Measurements from ENCODE around the gene ELMO3.
A peak's percentile ranks its signal among the peaks of the same experiment; 100 is the strongest.

Gene ELMO3

DNA sequence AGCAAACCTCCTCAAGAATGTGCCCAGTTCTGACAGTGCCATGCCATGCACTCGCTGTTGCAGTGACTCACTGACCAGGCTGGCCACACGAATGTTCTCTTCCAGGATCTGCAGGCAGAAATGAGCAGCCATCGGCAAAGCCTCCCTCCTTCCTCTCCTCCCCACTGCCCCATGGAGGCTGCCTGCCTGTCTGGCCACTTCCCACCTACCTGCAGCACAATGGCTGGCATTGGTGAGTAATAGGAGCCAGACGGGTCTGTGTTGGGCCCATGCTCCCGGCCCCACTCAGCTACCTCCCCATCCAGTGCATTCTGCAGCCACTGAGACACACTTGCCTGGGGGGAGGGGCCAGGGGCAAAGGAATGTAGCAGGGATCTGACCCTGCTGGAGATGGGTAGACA lies 12.4 kb upstream of the ELMO3 start:
- DNase-seq, result no peak
- no peak overlapping the region for H3K4me3 Mint-ChIP-seq
- no peak overlapping the region for H3K27ac Mint-ChIP-seq
- peaks cover 20% of the 10 kb centered on the region for H3K4me1 Mint-ChIP-seq
- H3K9me3 Mint-ChIP-seq, result no peaks in the 10 kb centered on the region
- no peak for ATAC-seq
- H3K27me3 Mint-ChIP-seq, result peaks cover 29% of the 10 kb centered on the region

DNA sequence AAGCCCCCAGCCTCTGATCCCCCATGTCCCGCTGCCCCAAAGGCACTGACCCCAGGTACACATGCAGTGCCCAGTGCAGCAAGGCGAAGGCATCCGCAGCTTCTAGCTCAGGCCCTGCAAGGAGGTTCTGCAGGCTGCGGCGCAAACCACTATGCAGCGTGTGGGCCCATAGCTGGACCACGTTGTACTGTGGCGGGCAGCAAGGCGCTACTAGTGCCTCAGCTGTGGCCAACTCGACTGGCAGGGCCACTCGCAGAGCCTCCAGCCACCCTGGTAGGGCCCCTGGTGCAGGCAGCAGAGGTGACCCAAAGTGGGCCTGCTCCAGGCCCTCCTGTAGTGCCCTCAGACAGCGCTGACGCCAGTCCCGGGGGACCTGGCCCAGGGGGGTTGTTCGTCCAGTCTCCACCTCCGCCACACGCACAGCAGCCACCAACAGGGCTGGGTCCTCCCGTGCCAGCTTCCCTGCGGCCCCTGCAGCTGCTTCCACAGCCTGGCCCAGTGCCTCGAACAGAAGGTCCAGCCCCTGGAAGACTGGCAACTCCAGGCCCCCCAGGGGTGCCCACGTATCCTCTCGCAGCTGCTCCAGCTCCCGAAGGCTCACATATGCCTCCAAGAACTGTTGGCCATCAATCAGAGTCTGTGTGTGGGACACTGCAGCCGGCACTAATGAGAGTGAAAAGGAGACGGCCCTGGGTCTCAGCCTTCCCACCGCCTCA lies 11.6 kb upstream of the ELMO3 start:
- ATAC-seq (no peak), DNase-seq (no peak)
- H3K4me1 Mint-ChIP-seq, result peaks cover 23% of the 10 kb centered on the region
- H3K27me3 Mint-ChIP-seq, result peaks cover 29% of the 10 kb centered on the region
- H3K9me3 Mint-ChIP-seq, result no peaks in the 10 kb centered on the region
- H3K4me3 Mint-ChIP-seq, result no peak overlapping the region
- no peak overlapping the region for H3K27ac Mint-ChIP-seq

DNA sequence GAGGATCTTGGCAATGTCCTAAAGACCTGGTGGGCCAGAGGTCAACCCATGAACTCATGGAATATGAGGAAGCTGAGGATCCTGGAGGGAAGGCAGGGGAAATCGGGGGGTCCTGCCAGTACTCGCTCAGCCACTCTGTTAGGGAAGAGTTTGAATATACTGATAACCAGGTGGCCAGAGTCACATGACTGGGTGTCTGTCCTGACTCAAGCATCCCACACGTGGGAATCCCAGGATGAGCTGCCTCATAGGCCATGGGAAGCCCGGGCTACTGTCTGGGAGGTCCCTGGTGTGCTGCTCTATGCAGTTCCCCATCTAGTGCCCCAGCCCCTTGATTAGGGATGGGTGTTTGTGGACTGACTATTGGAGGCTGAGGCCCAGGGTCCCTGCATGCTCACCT lies 10.6 kb upstream of the ELMO3 start:
- peaks cover 29% of the 10 kb centered on the region for H3K27me3 Mint-ChIP-seq
- DNase-seq (no peak), ATAC-seq (no peak)
- H3K27ac Mint-ChIP-seq, result no peak overlapping the region
- peaks cover 33% of the 10 kb centered on the region for H3K4me1 Mint-ChIP-seq
- no peaks in the 10 kb centered on the region for H3K9me3 Mint-ChIP-seq
- H3K4me3 Mint-ChIP-seq, result no peak overlapping the region

DNA sequence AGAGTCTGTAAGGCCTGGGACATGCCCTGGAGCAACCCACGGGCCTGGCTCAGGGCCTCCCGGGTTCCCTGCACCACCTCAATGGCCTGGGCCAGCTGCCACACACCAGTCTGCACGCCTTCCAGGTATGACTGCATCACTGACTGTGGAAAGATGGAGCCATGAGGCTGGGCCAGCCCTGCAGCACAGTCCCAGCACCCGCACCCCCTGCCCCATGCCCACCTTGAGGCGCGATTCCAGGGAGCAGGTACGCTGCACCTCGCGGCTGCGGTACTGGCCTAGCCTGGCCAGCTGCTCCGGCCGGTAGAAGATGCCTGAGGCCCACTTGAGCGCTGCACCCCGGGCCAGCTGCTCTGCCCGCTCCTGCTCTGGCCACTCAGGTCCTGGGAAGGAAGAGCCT lies 10.1 kb upstream of the ELMO3 start:
- no peak overlapping the region for H3K27ac Mint-ChIP-seq
- peaks cover 38% of the 10 kb centered on the region for H3K4me1 Mint-ChIP-seq
- H3K27me3 Mint-ChIP-seq, result peaks cover 29% of the 10 kb centered on the region
- no peaks in the 10 kb centered on the region for H3K9me3 Mint-ChIP-seq
- DNase-seq (no peak), ATAC-seq (no peak)
- no peak overlapping the region for H3K4me3 Mint-ChIP-seq

DNA sequence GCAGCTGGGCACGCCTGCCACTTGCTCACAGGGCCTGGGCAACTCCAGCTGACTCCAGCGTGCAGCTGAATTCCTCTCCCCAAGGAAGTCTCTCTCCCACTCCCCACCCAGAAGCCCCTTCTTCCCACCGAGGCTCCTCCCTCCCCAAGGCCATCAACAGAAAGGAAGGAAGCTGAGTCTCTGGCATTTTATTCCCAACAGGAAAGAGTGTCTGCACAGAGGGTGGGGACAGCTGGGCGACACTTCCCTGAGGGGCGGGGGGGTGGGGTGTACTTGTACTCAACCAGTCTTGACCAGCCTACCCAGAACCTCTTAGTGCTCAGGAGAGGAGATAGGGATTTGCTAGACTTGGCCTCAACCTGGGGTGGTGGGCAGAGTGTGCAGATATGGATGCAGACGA lies 8.9 kb upstream of the ELMO3 start, which contains the start of gene EXOC3L1:
TSS of gene EXOC3L1 (minus strand) at position 96 of the 400 bp plus-strand sequence. CDS start 460 bp downstream, outside the sequence.
- no peak for ATAC-seq
- Mint-ChIP-seq H3K4me3 (peak within 1 kb of the TSS; percentile 83 to 91), H3K27ac (no peak within 1 kb of the TSS), H3K9me3 (no peaks in the 10 kb centered on the region), H3K4me1 (peaks cover 43% of the 10 kb centered on the region), H3K27me3 (peaks cover 22% of the 10 kb centered on the region)
- no peak for DNase-seq

DNA sequence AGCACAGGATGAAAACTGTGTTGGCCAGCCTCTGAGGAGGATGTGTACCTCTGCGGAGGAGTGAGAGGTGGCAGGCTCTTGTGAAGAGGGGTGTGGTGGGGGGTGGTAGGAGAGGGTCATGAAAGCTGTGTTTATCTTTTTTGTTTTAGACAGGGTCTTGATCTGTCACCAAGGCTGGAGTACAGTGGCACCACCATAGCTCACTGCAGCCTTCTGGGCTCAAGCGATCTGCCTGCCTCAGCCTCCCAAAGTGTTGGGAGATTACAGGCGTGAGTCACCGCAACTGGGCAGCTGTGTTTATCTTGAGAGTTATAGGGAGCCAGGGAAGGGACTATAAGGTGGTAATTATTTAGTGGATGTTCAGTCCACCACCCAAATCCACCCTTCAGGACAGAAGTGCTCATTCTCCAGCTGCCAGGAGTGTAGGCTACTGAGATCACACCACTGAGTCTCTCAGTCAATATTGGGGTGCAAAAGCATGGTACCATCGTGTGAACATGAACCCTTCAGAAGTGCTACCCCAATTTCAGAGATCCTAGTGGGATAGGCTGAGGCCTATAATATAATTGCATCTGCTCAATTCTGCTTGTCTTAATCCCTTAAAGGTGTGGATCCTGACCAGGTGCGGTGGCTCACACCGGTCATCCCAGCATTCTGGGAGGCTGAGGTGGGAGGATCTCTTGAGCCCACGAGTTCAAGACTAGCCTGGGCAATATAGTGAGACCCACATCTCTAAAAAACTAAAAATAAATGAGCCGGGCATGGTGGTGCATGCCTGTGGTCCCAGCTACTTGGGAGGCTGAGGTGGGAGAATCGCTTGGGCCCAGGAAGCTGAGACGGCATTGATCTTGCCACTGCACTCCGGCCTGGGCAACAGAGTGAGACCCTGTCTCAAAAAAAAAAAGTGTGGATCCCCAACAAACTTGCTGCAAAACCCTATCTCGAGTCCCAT lies 8.2 kb upstream of the ELMO3 start:
- H3K4me3 Mint-ChIP-seq, result peak overlapping the region; percentile 83 to 91
- H3K27ac Mint-ChIP-seq, result no peak overlapping the region
- DNase-seq, result no peak

DNA sequence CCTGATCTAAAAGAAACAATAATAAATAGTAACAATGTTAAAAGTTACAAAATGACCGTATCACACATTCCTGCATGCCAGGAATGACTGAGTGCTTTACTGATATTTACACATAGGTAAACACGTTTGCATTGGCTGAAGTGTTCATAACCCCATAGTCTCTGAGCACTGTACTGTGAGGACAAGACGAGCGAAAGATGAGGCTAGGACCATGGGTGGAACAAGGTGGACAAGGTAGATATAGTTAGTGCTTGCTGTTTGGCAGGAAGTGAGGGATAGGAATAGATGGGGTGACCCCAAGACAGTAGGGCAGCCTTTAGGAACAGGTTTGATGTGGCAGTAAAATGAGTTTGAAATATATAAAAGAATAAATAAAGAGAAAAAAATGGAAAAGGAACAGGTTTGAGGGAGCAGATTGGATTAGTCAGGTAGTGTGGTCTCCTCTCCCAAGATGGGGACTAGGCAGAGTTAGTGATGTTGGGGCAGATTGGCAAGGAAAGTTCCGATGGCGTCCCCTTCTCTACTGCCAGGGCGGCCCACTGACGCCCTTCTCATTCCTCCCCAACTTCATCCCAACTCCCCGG lies 7.4 kb upstream of the ELMO3 start:
- ATAC-seq (no peak), DNase-seq (no peak)
- peak overlapping the region; percentile 96 for H3K27ac Mint-ChIP-seq
- peak overlapping the region; percentile 83 to 91 for H3K4me3 Mint-ChIP-seq
- peaks cover 50% of the 10 kb centered on the region for H3K4me1 Mint-ChIP-seq
- peaks cover 11% of the 10 kb centered on the region for H3K27me3 Mint-ChIP-seq
- H3K9me3 Mint-ChIP-seq, result no peaks in the 10 kb centered on the region

More for the DNA sequence above, 8.2 kb upstream of the ELMO3 start:
- ATAC-seq, result no peak
- peaks cover 15% of the 10 kb centered on the region for H3K27me3 Mint-ChIP-seq
- no peaks in the 10 kb centered on the region for H3K9me3 Mint-ChIP-seq
- H3K4me1 Mint-ChIP-seq, result peaks cover 43% of the 10 kb centered on the region

DNA sequence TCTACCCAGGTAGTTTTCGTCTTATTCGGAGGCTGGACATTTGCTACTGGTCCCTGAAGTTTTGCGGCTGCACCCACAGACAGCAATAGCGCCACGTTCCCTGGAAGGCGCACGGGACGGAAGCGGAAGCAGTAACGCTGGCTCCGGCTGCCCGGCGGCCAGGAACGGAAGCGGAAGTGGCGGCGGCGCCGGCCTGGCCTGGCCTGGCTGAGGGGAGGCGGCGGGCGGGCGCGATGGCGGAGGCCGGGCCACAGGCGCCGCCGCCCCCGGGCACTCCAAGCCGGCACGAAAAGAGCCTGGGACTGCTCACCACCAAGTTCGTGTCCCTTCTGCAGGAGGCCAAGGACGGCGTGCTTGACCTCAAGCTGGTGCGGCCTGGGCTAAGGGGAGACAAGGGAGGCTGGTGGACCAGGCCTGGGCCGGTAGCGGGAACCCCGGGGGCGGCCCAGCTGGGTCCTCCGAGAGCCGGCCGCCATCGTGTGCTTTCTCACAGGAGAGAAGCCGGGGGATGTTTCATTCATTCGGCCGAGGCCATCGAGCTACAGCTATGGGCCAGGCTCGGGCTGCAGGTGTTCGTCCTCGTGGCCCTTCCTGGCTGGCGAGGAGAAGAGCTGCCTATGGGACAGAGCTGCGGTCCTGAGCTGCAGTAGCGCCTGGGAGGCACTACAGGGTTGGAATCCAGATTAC lies 6.8 kb upstream of the ELMO3 start, which contains the start of gene E2F4:
TSS of gene E2F4 (plus strand) at position 161 of the 687 bp plus-strand sequence. CDS start at position 234, 73 bp downstream.
- ATAC-seq, result peak; percentile 98
- H3K4me1 Mint-ChIP-seq, result peaks cover 57% of the 10 kb centered on the region

DNA sequence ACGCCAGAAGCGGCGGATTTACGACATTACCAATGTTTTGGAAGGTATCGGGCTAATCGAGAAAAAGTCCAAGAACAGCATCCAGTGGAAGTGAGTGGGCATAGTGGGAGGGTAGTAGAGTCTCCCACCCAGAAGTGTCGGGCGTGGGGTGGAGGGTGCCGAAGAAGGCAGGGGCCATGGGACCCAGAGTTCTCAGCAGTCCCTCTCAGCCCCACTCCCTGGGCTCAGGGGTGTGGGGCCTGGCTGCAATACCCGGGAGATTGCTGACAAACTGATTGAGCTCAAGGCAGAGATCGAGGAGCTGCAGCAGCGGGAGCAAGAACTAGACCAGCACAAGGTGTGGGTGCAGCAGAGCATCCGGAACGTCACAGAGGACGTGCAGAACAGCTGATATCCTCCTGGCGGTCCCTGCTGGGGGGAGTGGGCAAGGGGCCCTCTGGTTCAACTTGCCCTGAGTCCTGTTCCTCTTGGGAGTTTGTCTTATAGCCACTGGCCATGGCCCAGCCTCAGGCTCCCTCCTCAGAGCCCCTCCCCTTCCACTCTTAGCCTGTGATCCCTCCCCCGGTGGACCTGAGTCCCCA lies 6.1 kb upstream of the ELMO3 start:
- Mint-ChIP-seq H3K27ac (peak overlapping the region; percentile 90 to 96), H3K4me3 (peak overlapping the region; percentile 83 to 91), H3K4me1 (peaks cover 62% of the 10 kb centered on the region), H3K9me3 (no peaks in the 10 kb centered on the region), H3K27me3 (no peaks in the 10 kb centered on the region)
- DNase-seq, result no peak
- ATAC-seq, result no peak

More for the DNA sequence above, 6.8 kb upstream of the ELMO3 start, which contains the start of gene E2F4:
- peaks cover 5% of the 10 kb centered on the region for H3K27me3 Mint-ChIP-seq
- H3K27ac Mint-ChIP-seq, result peak within 1 kb of the TSS; percentile 96
- peak; percentile 85 to 91 for DNase-seq
- no peaks in the 10 kb centered on the region for H3K9me3 Mint-ChIP-seq
- H3K4me3 Mint-ChIP-seq, result peak within 1 kb of the TSS; percentile 83 to 91

DNA sequence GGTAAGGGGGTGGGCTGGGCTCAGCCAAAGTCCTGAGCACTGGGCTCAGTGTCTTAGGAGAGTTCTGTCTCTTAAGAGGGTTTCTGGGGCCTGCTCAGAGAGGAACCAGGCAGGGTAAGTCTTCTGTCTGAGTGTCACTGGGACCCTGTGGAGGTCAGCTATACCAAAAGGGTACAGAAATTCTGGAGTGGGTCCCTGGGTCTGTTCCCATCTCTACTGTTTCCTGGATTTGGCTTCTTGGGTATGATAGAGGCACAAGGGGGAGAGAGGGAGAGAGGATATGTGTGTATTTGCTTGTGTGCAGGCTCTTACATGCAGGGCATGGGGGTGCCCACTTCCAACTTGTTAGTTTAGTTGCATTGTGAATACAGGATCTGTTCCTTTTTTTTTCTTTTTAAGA lies 5.4 kb upstream of the ELMO3 start:
- no peaks in the 10 kb centered on the region for H3K27me3 Mint-ChIP-seq
- no peak for ATAC-seq
- no peaks in the 10 kb centered on the region for H3K9me3 Mint-ChIP-seq
- no peak for DNase-seq
- H3K4me3 Mint-ChIP-seq, result peak overlapping the region; percentile 83 to 91
- peaks cover 68% of the 10 kb centered on the region for H3K4me1 Mint-ChIP-seq
- peak overlapping the region; percentile 52 to 66 for H3K27ac Mint-ChIP-seq

DNA sequence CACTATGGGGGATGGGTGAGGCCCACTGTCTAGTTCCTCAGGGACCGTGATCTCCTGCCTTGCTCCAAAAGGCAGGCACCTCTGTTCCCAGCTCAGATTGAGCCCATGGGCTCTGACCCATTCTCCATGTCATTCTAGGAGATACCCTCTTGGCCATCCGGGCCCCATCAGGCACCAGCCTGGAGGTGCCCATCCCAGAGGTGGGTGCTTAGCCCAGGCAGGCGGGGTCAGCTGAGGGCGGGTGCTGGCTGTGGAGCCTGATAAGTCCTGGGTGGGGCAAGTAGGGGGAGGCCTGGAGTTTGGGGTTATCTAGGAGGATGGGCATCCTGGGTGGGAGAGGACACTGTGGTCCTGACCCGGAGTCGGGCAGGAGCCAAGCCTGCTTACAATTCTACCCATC lies 4.7 kb upstream of the ELMO3 start:
- peak overlapping the region; percentile 49 to 74 for H3K27ac Mint-ChIP-seq
- H3K4me3 Mint-ChIP-seq, result peak overlapping the region in 1 of 2 donors; percentile 29
- DNase-seq (no peak), ATAC-seq (no peak)
- no peaks in the 10 kb centered on the region for H3K27me3 Mint-ChIP-seq
- no peaks in the 10 kb centered on the region for H3K9me3 Mint-ChIP-seq
- H3K4me1 Mint-ChIP-seq, result peaks cover 69% of the 10 kb centered on the region

DNA sequence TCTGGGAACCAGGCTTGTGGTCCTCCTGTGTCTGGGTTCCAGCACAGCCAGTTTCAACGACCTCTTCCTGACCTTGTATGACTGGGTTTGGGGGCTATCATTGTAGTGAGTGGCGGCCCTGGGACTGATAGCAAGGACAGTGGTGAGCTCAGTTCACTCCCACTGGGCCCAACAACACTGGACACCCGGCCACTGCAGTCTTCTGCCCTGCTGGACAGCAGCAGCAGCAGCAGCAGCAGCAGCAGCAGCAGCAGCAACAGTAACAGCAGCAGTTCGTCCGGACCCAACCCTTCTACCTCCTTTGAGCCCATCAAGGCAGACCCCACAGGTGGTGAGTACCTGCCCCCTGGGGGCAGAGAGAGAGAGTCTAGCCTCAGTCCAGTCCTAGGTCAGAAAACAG lies 3.3 kb upstream of the ELMO3 start:
- no peaks in the 10 kb centered on the region for H3K9me3 Mint-ChIP-seq
- no peak for DNase-seq
- H3K27me3 Mint-ChIP-seq, result no peaks in the 10 kb centered on the region
- H3K27ac Mint-ChIP-seq, result peak overlapping the region; percentile 42 to 84
- ATAC-seq, result no peak
- peaks cover 69% of the 10 kb centered on the region for H3K4me1 Mint-ChIP-seq
- H3K4me3 Mint-ChIP-seq, result no peak overlapping the region

DNA sequence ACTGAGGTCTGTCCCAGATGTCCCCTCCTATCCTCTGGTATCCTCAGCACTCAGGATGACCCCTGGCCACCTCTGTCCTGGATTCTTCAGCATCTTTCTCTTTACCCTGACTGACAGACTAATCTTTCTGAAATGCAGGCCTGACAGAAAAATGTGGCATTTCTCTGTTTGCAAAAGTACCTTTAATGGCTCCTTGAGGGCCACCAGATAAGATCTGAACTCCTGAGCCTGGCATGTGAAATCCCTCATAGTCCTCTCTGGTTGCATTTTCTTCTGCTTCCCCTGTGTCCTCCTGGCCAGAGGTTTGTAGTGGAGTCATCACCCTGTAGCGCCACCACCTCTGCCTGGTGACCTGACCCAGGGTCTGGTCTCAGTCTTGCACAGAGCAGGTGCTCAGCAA lies 2.0 kb upstream of the ELMO3 start:
- ATAC-seq (no peak), DNase-seq (no peak)
- Mint-ChIP-seq H3K9me3 (no peaks in the 10 kb centered on the region), H3K27me3 (no peaks in the 10 kb centered on the region), H3K4me1 (peaks cover 61% of the 10 kb centered on the region), H3K27ac (peak overlapping the region; percentile 71 to 84), H3K4me3 (no peak overlapping the region)

DNA sequence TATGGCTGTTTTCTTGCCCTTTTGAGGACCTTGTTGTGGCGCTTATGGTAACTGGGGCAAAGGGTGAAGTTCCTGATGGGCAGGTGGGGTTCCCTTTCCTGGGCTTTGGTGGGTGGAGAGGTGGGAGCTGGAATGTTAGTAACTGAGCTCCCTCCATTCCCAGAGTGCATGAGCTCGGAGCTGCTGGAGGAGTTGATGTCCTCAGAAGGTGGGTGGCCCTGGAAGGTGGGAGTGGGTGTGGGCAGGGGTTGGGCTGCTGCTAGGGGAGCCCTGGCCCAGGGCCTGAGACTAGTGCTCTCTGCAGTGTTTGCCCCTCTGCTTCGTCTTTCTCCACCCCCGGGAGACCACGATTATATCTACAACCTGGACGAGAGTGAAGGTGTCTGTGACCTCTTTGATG lies 1.2 kb upstream of the ELMO3 start:
- no peak overlapping the region for H3K27ac Mint-ChIP-seq
- no peaks in the 10 kb centered on the region for H3K27me3 Mint-ChIP-seq
- DNase-seq (no peak), ATAC-seq (peak; percentile 2)
- no peak overlapping the region for H3K4me3 Mint-ChIP-seq
- H3K4me1 Mint-ChIP-seq, result peaks cover 57% of the 10 kb centered on the region
- H3K9me3 Mint-ChIP-seq, result no peaks in the 10 kb centered on the region
